DMS153 treated with DMSO at 0.1 percent for 48 hours (cell line): Measurements from ENCODE around the gene HSD11B2.

ENCODE experiments used
- DNase-seq: peaks from one replicate; lab custom pipeline; 2025; ENCODE audit not compliant: unreplicated experiment; lab: John Stamatoyannopoulos, UW

HSD11B2 gene

DNA sequence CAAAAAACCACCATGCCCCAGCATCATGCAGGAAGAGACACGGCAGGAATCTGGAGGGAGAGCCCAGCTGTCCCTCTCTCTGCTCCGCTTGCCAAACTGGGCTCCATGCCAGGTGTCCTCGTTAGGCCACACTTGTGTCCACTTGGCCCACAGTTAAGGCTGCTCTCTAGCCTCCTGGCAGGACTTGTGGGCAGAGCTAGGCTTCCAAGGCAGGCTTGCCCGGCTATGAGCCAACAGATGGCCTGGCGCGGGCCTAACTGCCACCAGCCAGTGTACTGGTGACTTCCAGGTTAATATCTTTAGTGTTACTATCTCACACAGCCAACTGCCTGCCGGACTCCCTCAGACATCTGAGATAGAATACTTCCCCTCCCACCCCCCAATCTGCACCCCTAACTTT, 39.4 kb downstream of the HSD11B2 start:
- no peak for DNase-seq

DNA sequence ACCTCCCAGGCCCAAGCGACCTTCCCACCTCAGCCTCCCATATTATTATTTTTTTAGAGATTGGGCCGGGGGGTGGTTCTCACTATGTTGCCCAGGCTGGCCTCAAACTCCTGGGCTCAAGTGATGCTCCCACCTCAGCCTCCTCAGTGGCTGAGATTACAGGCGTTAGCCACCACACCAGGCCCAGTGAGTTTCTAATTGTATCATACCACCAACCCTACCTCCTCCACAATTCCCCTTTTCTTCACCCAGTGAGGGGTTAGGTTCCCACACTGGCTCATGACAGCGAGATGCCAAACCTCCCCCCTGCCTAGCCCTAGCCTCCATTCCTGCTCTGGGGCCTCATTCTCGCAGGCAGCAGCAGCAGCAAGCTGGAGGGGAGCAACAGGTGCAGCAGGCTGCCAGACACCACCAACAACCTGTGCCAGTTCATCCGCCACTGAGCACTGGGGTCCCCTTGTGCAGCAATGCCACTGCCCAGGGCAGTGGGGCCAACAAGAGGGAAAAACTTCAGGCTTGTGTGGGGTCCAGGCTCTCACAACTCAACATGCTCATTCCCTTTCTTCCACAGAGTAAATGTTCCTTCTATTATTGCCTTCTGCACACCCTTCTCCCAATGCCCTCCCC, 41.0 kb downstream of the HSD11B2 start:
- no peak for DNase-seq

DNA sequence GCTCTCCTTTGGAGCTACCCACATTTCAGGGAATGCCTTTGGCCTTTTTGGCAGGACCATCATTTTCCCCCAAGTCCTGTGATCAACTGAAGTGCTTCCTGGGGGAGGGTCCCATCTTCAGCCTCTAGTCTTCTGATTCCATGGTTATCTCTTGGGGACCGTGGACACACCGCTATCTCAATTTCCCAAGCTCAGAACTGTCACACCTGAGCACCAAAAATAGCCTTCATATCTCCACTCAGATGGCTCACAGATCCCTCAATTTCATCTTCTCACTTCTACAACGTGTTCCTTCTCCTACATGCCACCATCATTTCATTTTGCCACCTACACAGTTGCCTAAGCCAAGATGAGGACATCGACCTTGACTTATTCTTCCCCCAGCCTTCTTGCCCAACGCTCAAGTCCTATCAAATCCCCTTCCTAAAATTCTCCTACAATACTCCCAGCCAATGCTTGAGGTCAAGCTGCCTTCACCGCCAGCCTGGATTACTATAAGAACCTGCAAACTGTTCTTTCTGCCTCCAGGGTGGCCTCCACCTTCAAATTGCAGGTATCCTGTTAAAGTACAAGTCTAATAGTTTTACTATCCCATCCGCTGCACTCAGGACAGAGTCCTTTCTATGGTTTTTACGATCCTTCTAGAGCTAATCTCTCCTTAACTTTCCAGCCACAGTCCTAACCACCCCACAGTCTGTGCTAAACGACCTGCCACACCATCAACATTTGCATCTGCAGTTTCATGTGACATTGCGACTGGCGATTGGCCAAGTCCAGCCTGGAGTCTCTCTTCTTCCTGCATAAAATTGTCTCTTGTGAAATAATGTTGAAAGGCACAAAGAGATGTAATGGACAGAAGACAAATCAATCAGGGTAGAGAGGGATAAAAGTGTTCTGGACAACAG, 43.9 kb downstream of the HSD11B2 start:
- no peak for DNase-seq

DNA sequence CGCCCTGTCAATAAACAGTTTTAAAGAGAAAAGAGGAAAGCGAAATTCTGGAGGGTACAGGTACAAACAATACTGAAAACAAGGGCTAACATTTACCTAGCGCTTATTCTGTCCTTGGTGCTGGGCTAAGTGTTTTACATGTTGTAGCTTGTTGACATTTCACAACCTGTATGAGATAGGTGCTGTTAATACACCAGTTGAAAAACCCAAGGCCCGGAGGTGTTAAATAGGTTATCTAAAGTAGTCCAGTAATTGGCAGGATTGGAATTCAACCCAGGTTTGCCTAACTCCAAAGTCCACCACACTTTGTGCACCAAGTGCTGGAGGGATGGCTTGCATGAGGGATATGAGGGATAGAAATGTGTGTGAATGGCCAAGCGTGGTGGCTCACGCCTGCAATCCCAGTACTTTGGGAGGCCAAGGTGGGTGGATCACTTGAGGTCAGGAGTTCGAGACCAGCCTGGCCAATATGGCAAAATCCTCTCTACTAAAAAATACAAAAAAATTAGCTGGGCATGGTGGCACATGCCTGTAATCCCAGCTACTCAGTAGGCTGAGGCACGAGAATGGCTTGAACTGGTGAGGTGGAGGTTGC, 47.1 kb downstream of the HSD11B2 start:
- no peak for DNase-seq

DNA sequence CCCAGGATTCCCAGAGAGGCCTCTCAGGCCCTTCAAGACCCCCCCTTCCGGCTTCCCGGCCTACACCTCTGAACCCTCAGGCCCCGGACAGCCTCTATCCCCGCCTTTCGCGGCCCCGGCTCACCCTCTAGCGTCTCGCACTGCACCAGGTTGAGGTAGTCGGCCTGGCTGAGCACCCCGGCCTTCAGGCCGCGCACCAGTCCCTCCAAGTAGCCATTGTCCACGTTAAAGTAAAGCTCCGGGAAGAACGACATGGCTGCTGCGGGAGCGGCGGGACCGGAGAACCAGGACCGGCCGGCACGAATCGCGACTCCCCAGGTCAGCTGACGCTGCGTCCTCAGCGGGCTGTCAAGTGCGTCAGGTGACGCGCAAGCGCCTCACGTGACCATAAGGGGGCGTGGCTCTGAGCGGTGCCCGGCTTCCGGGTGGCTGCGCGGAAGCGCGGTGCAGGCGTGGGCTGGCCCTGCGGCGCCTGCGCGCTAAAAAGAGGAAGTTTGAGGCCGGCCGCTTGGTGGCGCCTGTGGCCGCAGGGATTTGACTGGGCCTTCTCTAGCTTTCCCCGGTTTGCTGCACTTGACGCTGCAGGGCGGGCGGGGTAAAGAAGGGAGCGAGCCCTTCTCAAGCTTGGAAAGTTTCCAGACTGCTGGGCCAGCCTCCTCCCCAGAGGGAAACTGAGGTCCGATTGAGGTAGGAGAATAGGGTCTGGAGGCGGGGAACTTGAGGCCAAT, 50.1 kb downstream of the HSD11B2 start, which contains the start of gene ATP6V0D1:
TSS of gene ATP6V0D1 (minus strand) at position 325 of the 728 bp plus-strand sequence. CDS start at position 254, 71 bp downstream.
- peak; percentile 96 for DNase-seq

DNA sequence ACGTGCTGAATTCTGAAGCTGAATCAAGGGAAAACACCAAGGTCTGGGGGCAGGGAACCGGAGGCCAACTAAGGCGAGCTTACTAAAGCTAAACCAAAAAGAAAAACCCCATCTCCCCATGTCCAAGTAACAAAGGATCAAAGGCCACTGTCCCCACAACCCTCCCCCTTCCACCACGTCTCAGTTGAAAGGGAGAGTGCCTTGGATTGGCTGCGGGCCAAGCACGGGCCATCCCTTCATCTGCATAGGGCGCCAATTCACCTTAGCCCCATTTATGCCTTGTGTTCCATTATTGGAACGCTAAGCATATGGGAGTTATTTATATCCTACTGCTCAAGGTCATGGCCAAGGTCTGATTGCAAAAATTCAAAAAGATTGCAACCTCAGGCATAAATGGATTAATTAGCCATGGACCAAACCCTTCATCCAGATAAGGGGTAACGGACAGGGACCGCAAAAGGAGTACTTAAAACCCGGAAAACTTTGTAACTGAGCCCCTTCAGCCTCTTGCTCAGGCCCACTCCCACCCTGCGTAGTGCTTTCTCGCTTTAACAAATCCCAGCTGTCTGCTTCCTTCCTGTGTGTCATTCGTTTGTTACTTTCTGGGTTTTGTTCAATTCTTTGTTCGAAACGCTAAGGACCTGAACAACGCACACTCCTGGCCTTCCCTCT, 50.8 kb downstream of the HSD11B2 start:
- DNase-seq = no peak

DNA sequence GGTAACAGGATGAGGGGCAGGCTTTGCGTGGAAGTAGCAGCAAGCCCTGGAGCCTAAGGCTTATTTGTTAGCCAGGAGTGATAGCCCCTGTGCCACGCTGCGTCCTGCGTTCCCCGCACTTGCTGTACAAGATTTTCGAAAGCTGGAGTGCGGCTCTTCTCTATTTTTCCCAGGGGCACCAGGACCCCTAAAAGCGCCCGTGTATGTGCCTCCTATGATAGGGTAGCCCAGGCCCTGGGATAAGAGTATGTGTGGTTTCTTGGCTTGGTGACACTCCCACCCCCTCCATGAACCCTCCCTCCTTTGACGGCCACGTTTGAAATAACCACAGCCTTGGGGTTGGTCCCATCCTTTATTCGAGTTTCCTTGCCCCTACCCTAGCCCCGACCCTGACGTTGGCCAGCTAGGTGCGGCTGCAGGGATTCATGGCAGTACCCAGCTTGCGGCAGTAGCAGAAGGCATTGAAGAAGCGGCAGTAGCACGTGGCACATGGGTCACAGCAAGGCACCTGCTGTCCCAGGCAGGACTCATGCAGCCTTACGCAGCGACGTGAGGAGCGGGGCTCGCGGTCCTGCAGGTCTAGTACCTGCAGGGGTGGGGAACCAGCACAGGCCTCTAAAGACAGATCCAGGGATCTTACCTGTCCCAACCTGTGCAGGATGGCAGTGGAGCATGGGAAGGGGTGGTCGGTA, 51.5 kb downstream of the HSD11B2 start:
- DNase-seq = no peak

DNA sequence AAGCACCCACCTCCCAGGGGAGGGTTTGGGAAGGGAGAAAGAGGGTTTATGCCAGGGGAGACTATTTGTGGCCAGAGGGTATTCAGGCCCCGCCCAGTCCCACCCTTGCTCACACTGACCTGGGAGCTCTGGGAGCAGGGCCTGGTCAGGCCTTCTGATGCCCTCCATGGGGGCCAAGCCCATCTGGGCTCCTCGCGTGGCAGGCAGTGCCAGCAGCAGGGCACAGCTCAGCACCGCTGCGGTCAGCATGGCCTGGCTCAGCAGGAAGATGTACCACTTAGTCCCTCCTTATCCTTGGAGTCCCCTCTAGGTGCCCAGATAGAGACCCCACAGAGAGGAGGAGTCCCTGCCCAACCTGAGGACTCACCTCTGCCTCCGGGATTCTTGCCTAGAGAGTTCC, 52.2 kb downstream of the HSD11B2 start, which contains the start of gene AGRP:
TSS of gene AGRP (minus strand) at position 398 of the 400 bp plus-strand sequence. CDS start at position 249, 149 bp downstream.
- DNase-seq = no peak

DNA sequence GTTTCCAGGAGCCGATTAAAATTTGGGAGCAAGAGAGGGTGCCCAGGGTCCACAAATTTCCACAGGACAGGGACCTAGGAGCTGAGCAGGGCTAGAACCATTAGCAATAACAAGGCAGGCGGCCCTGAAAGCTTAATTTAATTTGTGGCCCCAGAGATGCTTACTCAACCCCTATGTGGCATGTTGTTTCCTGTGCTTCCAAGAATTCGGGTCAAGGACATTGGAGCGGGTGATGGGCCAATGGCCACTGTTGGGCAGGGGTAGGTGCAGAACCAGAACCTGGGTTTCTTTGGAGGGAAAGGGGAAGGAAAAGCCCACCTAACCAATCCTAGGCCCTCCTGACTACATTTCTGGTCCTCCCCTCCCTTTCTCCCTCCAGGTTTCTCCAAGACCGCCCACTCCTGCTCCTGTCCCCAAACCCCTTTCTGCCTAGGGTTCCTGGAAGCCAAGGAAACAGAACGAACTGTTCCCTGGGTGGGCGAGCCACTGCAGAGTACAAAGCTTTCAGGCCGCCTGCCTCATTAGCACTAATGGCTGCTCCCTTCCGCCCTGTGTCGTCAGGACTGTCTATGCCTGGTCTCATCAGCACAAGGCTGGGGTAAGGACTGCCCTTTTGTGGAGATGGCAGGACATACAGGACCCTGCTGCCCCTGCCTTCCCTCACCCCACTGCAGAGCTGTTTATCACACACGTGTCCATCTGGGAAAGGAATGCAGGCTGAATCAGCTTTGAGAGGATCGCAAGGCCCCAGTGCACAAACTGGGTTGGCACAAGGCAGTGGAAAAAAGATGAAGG, 53.0 kb downstream of the HSD11B2 start:
- no peak for DNase-seq

DNA sequence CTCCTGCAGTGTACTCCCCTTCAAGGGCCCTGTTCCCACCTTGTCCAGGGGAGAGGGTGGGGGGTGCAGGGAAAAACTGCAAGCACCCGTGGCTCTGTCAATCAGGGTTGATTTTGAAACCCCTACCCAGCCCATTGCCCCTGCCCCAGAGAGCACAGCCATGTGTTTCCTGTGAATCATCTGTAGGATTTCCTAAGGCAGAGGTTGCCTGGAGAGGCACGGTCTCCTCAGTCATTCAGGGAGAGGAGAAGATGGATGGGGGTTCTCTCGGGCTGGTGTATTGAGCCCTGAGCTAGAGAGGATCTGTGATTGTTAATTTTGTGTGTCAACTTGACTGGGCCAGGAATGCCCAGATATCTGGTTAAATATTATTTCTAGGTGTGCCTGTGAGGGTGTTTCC, 55.9 kb downstream of the HSD11B2 start:
- DNase-seq = no peak
